DMS53 treated with DMSO at 0.1 percent for 48 hours (cell line): Measurements from ENCODE around the gene HOMEZ.
"Not testable (repeated sequence)": the region's sequence is repeated elsewhere in the genome, so short reads cannot be mapped to it uniquely, and the experiment has no call there.

Experiments
- DNase-seq: peaks from one replicate; lab custom pipeline; 2025; ENCODE audit not compliant: unreplicated experiment; lab: John Stamatoyannopoulos, UW

HOMEZ gene

DNA sequence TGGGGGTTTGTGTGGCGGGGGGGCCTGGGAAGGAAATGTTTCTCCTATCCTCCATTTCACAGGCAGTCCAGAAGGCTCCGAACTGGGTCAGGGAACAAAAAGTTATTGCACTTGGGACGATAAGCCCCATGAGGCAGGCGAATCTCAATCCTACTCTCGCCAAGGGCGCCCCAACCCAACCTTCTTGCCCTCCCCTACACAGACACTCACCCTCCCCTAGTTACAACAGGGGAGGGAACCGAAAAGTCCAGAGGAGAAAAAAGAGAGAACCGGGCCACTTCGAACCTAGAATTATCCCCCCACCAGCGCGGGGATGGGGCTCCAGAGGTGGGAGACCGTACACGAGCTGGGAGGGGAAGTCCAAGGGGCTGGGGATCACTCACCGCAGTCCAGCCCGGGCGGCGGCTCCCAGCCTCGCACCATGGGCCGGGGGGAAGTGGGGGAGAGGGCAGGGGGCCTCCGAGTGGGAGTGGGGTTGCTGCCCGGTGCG is 357 bp downstream of the HOMEZ start:
- no peak for DNase-seq

DNA sequence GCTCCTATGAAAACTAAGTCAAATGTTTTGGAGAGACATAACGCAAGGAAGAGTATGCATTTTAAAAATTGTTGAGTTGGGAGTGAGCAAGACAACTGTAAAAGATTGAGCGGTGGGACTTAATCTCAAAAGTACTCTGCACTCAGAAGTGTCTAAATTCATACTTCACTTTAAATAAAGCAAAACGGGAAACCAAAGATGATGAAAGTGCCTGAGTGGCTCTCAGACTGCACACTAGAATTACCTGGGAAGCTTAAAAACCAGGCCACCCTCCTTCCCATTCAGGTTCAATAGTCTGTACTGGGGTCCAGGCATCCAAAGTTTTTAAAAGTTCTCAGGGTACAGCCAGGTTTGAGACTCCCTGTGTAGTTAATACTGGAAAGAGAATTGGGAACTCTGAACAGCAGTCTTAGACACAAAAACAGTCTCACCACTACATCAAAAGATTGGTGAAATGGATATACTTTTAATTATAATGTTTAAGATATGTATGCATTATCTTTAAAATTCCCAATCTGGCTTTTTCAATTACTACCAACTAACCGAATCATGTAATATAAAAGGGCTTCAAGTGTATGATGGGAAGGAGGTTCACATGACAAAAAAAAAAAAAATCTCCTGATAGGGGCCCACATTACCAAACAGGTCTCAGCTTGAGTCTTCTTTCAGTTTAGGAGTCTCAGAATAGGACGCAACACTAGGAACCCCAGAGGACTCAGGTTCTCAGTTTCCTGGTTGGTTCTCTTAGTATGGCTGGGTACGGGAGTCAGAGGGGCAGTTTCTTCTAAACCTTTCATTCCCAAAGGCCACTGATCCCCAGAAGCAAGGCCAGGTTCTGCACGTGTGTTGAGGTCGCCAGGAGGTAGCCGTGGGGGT is 1.0 kb downstream of the HOMEZ start:
- DNase-seq = no peak

DNA sequence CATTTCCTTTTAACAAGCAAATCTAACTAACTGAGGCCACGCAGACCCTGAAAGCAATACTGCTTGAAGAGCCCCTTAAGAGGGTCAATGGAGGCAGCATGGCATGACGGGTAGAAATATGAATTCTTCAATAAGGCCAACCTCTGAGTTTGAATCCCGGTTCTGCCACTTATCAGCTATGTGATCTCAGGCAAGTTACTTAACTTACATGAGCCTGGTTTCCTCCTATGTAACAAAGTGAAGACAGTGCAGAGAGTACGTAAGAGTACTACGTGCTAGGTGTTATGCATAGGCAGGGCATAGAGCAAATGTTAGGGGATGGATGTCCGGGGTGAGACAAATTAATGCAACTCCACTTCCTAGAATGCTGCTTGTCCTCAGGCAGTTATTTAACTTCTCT is 4.7 kb downstream of the HOMEZ start:
- DNase-seq = no peak

DNA sequence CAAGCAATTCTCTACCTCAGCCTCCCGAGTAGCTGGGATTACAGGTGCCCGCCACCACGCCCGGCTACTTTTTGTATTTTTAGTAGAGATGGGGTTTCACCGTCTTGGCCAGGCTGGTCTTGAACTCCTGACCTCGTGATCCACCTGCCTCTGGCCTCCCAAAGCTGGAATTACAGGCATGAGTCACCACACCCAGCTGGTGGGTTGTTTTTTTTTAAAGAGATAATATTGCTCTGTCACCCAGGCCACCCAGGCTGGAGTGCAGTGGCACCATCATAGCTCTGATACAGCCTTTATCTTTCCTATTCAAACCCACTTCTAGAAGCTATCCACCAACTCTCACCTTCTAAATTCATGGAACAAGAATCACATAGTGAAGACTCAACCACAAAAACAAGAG is 8.0 kb downstream of the HOMEZ start:
- not testable (repeated sequence) for DNase-seq

DNA sequence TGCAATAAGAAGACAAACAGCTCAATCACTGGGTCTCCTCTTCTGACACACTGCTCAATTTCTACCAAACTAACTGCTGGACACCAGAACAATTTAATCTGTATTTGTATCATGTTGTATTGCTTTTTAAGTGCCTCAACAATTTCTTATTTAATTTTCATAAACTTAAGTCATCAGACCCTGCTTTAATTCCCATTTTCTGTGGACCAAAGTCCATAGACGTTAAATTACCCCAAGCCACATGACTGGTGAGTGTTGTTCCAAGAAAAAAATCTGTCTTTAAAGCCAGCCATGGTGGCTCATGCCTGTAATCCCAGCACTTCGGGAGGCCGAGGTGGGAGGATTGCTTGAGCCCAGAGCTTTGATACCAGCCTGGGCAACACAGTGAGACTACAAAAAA is 8.7 kb downstream of the HOMEZ start:
- no peak for DNase-seq

DNA sequence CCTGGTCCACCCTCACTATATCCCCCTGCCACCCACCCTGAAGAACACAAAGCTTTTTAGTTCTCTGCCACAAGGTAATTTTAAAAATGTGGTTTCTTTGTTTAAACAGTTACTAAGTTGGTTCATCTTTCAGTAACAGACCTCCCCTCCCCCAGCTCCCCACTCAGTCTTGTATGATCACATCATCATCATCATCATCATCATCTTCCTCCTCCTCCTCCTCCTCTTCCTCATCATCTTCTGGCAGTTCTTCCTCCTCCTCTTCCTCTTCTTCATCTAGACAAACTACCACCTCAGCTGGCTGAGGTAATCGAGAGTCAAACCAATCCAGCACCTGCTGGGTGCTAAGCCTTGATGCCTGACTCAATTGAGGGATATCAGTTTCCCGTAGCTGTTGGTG is 10.5 kb downstream of the HOMEZ start:
- DNase-seq = no peak

DNA sequence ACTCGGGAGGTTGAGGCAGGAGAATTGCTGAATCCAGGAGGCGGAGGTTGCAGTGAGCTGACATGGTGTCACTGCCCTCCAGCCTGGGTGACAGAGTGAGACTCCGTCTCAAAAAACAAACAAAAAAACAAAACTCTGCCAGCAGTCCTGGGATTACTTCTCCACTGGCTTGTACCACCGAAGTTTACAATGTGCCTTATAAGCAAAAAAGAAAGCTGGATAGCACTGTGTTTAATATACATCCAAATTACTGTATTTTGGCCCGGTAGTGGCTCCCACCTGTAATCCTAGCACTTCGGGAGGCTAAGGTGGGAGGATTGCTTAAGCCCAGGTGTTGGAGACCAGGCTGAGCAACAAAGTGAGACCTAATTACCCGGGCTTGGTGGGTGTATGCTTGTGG is 16.7 kb downstream of the HOMEZ start:
- DNase-seq = no peak

DNA sequence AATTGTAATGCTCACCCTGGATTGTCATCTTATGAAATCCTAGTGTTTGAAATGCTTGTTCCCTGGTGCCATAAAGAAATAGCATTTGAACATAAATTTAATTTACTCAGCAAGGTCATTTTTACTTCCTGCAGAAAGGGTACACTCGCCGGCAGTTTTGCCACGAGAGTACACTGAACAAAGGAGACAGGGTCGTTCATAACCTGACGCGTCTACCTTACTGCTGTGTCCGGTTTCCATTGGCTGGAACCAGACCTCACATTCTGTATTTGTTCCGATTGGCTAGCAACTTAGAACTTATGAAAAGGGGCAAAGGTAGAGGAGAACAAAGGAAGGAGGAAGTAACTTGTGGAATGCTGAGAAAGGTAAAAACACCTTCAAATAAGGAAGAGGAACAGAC is 25.1 kb downstream of the HOMEZ start:
- not testable (repeated sequence) for DNase-seq

DNA sequence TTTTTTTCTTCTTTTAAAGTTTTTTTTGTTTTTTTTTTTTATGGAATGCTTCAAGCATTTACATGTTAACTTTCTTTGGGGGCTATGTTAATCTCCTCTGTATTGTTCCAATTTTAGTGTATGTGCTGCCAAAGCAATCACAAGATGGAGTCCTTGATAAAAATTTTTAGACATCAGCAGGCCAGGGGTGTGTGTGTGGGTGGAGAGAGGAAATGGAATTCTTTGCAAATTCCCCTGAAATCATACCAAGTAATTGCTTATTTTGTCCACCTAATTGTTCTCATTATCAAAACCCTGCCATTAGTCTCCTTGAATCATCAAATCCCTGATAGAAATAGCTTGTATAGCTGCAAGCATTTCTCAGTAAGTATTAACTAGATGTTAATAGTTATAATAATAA is 26.5 kb downstream of the HOMEZ start:
- no peak for DNase-seq

DNA sequence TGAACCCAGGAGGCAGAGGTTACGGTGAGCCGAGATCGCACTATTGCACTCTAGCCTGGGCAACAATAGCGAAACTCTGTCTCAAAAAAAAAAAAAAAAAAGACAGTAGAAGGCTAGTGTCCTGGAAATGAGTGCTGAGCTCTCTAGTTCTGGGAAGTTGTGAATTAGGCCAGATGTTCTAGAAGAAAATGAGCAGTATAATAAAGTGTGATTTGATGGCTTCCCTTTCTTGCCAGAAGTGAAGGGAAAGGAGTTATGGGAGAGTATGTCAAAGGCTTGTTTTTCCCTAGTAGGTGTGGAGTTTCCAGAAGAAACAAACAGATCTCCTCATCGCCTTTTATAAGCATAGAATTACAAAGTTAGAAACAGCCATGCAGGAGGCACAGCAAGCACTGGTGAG is 27.7 kb downstream of the HOMEZ start:
- no peak for DNase-seq

DNA sequence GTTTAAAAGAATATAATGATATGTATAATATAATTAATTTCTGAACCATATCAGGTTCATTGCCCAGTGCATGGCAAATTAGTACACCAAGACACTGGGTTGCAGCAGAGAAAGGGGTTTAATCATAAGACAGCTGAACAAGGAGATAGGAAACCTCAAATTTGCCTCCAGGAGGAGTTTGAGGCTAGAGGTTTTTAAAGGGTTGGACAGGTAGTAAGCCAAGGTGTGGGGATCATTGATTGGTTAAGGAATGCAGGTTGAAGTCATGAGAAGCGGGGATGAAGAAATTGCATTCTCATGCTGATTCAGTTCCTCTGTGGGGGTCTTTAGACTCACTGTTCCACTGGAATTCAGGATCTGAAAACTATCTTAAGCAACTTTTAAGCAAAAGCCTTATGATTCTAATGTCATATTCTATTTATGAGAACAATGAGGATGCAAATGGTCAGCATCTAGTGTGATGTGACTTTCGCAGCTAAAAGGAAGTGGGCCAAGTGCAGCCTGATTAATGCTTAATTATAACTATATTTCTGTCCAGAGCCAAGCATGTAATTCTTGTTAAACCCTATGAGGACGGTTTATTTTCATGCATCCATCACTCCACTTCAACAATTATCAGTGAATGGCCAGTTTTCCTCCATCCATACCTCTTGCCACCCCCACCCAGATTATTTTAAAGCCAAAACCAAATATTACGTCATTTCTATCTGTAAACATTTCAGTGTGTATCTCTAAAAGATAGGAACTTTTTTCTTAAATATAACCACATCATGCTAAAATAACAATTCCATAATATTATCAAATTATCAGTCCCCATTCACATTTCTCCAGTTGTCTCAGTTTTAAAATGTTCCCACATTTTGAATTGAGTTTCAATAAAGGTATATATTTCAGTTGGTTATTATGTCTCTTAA is 33.3 kb downstream of the HOMEZ start:
- no peak for DNase-seq

DNA sequence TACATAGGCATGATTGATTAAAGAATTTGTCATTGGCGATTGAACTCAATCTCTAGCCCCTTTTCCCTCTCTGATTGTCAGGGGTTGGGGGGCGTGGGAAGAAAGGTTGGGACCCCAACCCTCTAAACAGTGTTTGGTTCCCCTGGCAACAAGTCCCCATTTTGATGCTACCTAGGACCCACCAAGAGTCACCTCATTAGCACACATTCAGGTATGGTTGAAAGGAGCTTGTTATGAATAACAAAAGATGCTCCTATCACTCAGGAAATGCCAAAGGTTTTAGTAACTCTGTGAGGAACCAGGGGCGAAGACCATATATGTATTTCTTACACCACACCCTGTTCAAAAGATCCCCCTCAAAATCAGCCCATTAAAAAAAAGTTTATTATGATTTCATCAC is 33.9 kb downstream of the HOMEZ start:
- no peak for DNase-seq

DNA sequence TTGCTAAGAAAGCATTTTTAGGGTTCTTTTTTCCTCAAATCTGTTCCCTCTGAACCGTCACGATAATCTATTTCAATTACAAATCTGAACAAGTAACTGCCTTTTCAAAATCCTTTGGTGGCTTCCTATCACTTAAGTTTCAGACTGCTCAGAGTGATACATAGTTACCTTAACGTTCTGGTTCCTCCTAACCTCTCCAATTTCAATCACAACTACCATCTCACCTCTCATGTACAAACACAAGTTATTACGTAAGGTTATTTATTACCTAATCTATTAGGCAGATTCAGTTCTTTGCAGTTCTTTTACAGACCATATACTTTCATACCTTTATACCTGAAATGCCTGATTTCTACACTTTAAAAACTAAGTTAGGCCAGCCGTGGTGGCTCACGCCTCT is 36.1 kb downstream of the HOMEZ start:
- no peak for DNase-seq

DNA sequence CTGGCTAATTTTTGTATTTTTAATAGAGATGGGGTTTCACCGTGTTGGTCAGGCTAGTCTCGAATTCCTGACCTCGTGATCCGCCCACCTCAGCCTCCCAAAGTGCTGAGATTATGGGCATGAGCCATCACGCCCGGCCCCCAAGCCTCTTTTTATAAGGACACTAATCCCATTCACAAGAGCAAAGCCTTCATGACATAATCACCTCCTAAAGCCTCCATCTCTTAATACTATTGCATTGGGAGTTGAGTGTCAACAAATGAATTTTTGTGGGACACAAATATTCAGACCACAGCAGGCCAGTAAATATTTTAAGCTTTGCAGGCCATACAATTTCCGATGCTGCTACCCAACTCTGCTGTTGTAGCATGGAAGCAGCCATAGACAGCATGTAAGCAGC is 37.3 kb downstream of the HOMEZ start:
- DNase-seq = no peak

DNA sequence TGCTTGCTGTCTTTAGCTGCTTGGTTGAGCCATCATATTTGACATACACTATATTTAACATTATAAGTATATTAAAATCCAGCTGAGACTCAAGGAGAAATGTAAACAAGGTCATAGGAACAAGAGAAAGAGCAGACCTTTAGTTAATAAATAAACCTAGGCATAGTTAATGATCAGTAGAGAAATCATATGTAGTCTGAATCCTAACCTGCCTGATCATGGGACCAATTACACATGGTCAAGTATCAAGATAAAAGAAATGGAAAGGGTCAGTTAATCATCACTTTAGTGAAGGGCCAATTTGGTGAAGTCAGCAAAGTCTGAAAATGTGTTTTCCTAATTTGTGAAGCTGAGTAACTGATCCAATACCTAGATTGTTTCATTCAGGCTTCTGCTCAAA is 40.6 kb downstream of the HOMEZ start:
- no peak for DNase-seq

DNA sequence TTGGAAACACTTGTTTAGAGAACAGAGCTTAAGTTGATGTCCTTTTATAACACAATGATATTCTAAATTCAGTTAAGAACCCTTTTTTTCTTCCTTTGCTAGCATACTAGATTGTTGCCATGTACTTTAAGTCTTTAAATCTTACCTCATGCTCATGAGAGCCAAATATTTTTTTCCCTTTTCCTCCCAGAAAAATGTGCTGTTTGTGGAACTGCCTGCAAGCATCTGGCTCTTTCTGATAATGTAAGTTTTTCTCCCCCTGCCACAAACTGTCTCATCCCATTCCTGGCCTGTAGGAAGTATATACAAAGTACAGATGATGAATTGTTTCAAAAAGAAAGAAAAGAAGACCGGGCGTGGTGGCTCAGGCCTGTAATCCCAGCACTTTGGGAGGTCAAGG is 42.9 kb downstream of the HOMEZ start:
- DNase-seq = no peak

DNA sequence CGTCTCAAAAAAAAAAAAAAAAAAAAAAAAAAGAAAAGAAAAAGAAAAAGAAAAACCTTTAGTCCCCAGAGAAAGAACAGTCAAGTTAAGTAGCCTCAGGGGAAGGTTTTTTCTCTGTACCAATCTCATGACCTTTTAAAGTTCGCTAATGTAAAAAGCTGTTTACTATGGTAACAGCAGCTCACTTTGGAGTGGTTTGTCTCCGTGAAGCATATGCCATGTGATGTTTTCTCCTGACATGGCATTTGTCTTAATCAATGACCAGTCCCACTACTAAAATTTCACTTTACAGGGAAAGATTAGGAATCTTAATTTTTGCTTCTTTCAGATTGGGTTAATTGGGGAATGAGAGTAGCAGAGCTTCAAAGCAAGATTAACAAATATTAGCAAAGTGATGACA is 43.9 kb downstream of the HOMEZ start:
- DNase-seq = no peak

DNA sequence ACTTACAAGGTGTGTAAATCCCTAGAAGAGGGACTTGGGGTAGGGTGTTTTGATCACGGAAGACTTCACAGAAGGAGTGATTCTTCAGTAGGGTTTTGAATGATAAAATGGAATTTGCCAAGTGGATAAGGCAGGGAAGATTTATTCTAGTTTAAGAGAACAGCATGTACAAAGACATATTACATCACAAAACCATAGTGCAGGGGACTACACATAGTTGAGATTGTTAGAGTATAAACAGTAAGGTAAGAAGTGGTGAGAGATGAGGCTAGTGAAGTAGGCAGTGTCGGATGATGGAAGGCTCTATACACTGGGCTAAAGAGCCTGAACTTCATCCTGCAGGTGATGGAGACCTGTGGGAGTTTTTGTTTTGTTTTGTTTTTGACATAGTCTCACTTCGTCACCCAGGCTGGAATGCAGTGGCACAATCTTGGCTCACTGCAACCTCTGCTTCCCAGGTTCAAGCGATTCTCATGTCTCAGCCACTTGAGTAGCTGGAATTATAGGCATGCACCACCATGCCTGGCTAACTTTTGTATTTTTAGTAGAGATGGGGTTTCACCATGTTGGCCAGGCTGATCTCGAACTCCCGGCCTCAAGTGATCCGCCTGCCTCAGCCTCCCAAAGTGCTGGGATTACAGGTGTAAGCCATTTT is 44.7 kb downstream of the HOMEZ start:
- DNase-seq = not testable (repeated sequence)

DNA sequence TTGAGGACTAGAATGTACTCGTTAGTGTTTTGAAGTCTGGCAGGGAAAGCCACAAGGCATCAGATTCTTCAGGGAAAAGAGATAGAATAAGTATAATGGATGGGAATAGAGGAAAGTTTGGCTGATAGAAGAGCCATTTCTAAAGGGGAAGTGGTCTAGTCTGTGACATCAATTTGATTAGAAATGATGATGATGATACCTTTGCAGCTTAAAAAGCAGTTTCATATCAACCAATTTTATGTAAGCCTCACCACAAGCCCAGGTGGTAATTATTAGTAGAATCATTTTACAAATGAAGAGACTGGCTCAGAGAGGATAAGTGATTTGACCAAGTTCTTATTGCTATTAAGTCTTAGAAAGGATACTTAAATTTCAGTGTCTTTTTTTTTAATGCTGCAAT is 45.3 kb downstream of the HOMEZ start:
- no peak for DNase-seq

DNA sequence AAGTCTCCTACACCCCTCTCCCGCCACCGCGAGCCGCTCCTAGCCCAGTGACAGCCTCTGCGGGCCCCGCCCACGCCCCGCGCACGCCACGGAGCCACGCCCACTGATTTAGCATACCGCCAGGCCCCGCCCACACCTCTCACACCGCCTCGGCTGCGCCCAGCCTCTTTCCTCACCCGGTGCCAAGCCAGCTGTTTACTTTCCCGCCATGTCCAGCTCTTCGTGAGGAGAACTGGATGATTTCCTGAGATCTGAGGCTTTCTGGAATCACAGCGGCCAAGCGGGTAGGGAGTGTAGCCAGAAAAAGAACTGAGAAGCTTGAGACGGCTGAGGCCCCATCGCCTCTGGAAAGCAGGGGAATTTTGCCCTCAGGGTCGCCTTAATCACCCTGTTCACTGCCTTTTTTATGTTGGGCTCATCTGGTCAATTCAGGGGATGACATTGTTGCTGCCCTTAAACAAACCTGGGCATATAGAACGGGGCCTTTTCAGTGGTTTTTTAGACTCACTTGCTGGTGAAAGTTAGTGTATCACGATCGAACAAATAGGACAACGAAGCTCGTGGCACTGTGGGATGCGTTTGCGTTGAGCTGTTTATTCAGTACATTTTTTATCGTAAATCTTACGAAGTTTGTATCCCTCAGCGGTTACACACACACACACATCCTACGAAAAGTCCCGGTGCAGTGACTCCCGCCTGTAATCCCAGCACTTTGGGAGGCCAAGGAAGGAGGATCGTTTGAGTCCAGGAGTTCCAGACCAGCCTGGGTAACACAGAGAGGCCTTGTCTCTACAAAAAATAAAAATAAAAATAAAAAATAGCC is 47.9 kb downstream of the HOMEZ start, which contains the start of gene RNF212B:
Gene RNF212B (plus strand): TSS at position 165 of the 823 bp plus-strand sequence. CDS start 2,410 bp downstream, outside the sequence.
- DNase-seq = peak; percentile 88
